NCI-H128 (cell line): Measurements from ENCODE around the gene LAMA3.

Experiments
- DNase-seq: peaks from one replicate; lab custom pipeline; 2025; ENCODE audit not compliant: unreplicated experiment; lab: John Stamatoyannopoulos, UW

The LAMA3 gene

DNA sequence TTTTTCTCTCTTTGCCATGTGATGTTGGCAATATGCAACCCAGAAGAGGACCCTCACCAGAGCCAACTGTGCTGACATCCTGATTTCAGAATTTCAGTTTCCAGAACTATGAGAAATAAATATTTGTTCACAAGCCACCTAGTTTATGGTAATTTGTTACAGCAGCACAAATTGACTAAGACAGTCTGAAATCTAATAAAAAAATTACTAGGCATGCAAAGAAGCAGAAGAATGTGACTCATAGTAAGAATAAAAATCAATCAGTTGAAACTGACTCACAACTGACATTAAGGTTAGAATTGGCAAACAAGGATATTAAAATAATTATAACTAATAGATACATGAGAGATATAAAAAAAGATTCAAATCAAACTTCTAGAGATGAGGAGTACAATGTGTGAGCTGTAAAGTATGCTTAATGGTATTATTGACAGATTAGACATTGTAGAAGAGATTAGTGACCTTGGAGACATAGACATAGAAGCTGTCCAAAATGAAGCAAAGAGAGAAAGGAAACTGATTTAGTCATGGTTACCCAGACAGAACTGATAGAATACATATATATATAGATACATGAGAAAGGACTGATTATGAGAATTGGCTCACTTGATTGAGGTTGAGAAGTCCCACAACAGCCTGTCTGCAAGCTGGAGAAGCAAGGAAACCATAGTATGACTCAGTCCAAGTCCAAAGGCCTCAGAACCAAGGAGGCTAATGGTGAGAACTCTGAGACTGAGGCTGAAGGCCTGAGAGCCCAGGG is 297.5 kb downstream of the LAMA3 start:
- no peak for DNase-seq

DNA sequence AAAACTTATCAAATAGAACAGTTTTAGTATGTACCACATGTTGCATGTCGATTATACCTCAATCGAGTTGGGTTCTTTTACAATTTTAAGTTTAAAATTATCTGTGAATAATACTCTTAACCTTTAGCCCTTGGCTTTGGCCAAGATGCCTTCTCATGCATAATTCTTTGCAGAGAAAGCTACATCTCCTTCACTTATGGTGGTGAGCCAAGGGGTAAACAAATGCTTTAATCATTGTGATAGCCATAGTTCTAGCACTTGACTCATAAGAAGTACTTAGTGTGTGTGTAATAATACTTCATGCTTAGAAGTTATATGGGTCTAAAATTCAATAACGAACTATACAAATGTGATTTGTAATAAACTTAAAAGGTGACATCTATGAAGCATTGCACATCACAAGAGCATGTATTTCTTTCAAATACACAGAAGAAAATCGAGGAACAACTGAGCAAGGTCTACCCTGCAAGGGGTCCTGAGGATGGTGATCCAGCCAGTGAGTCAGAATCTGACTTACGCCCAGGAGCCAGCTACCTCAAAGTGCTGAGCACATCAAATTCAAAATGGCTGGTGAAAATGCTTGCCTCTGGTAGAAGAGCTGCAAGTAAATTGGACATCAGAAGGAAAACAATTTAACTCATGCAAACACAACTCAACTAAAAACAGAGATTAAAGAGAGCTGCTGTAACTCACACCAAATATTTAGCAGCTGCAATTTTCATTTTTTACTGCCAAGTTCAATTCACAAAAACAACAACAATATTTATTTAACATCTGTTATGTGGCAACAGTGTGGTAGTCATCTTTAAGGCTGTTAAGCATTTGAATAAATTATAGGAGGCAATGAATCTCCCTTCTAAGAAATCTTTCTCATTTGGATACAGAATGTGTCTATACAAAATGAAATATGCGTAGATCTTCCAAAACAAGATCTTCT is 301.5 kb downstream of the LAMA3 start:
- DNase-seq = no peak

DNA sequence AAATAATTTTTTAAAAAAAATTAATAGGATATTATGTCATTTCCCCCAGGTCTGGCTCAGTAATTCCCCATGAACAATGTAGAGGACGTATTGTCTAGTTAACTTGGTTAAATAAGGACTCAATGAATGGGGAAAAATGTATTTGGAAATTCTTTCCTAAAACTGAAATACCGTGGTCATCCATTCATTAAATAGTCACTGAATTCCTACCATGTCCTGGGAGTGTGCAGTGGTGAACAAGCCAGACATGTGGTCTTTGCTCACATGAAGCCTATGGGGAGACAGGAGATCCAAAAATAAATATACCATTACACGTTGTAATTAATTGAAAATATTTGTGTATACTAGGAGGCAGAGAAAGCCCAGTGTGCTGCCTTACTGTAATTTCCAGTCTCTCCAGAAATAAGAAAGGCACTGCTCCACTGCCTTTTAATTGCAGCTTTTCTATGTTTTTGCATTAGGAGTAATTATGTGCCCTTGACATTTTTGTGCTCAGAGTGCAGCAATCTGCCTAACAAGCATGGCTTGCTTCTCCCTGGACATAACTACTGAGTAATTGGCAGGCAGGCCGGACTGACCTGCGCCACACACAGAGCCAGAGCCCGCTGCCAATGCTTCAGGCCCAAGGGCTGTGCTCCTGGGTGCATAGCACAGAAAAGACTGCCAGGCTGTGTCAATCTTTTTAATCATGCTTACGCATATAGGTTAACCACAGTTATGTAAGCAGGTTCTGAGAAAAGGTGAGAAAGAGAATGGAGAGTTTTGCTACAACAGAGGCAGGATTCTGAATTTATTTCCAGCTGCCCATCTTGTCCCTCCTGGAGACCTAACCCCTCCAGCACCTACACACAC is 303.1 kb downstream of the LAMA3 start:
- no peak for DNase-seq

DNA sequence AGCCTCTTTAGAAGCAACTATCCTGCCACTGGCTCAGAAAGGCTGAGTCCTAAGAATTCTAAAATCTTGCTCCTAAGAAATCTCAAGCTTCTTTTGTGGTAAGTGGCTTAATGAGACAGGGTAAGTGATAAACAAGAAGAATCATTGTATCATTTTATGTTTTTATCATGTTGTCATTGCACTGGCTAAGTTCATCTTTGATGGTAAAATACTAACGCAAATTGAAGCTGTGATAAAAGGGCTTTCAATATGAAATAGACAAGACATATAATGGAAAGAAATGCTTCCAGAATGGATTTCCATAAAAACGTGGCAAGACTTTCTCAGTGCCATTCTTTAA is 303.7 kb downstream of the LAMA3 start:
- DNase-seq = no peak

DNA sequence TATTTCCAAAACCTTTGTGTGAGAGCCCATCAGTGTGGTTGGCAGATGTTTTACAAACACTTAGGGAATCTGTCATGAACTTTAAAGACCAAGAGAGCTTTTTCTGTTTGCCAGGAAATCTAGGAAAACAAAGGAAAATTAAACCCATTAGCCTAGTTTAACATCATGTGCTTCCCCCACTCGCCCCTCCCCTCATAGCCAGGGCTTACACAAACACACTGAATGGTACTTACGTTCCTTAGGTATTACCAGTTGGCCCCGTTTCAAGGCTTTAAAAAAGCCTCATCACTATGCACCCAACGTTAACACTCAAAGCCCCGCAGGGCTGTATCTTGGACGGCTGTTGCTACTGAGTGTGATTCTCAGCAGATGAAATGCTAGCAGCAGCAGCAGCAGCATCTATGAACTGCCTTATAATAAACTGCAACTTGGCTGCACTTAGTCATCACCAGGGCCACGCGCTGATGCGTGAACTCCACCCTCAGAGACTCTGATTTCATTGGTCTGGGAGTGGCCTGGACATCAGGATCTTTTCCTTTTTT is 305.2 kb downstream of the LAMA3 start:
- peak; percentile 95 for DNase-seq

DNA sequence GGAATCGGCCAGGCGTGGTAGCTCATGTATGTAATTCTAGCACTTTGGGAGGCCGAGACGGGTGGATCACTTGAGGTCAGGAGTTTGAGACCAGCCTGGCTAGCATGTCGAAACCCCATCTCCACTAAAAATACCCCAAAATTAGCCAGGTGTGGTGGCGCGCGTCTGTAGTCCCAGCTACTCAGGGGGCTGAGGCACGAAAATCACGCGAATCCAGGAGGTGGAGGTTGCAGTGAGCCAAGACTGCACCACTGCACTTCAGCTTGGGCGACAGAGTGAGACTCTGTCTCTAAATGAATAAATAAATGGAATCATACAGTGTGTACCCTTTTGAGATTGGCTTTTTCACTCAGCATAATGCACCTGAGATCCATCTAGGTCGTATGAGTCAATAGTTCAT is 305.9 kb downstream of the LAMA3 start:
- DNase-seq = no peak

DNA sequence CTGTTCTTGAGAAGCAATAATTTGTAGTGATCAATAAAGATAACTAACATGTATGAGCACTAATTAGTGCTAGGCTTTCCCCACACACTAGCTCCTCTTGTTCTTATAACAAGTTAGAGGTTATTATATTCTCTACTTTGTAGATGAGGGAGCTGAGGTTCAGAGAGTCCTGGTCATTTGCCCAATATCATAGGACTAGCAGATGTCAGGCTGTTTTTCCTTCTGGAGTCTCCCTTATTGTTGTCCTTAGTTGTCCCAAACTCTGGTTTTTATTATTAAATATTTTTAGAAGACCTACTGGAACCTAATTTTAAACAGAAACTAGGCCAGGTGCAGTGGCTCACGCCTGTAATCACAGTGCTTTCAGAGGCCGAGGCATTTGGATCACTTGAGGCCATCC is 308.8 kb downstream of the LAMA3 start:
- no peak for DNase-seq

DNA sequence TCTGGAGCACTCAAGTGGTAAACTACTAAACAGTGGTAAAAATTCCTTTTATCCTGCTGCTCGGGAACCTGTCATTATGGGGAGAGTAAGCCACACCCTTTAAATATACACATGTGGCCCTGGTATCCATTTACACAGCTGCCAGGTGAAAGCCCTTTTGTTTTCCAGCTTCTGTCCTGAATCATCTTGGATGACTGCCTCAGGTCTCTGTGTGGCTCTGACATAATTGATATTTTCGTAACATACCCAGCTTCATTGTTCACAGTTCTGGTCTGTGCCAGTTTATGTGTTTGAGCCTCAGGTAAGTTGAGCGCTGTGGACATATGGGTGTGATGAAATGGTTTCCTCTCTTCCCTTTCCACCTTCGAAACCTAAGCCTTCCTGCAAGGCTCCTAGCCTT is 309.6 kb downstream of the LAMA3 start:
- DNase-seq = peak; percentile 85

DNA sequence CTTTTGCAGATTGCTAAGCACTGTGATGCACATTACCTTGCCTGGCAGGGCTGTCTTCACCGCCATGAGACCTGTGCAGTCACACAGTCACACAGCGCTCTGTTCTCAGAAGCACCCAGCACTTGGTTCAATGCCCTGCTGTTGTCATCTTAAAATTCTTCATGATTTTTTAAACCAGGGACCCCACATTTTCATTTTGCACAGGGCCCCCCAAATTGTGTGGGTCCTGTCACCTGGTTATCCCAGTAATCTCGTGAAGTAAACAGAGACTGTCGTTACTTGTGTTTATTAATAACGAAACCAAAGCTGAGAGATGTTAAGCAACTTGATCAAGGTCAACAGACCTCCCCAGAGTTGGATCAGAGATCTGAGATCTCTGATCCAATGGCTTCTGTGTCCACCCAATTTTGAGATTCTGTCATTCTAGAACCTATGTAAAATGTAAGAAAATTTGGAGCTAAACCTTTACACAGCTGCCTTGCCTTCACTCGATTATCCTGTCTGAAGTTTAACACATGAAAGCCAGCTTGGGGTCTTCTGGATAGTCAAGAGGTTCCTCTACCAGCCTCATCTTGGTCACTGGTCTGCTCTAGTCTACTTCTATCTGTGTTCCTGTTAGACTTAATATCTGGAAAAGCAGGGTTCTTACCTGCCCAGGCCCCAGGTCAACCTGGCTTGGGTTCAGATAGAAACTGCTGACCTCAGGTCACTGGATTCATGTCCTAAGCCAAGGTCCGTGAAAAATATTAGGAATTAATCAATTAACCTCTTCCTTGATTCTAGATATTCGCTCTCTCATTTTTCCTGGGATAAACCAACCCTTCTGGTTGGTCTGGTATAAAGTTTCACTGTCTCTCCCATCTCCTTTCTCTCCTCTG is 311.6 kb downstream of the LAMA3 start:
- no peak for DNase-seq

DNA sequence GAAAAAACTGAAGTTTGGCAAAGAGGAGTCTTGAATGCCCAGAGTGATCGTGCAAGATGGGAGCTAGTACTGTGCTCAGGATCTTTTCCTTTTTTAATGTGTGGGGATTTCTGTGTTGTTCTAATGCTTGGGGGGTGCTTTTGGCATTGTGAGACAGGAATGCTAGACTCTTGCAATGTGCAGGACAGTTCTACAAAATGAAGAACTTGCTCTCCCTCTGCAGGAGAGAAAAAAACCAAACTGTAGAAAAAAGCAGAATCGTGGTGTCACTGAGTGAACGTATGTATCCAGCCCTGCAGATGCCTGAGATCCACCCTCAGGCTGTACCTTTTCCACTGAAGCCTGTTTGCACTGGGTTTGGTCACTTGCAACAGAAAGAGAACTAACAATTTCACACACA is 313.2 kb downstream of the LAMA3 start:
- DNase-seq = no peak

DNA sequence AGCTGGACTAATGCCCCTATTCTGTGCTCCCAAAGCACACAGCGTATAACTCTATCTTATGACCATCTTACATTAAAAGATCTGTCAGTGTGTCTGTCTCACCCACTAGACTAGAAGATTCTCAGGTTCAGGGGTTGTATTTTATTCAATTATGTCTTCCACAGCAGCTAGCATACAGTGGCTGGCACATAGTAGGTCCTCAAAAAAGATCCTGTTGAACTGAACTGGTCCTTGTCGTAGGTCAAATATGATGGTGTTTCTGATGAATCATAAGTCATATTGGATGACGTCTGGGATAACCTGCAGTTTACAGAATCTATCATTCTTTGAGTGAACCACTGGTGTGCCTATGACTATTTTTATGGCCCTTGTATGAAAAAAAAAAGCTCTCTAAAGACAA is 314.0 kb downstream of the LAMA3 start:
- DNase-seq = no peak

DNA sequence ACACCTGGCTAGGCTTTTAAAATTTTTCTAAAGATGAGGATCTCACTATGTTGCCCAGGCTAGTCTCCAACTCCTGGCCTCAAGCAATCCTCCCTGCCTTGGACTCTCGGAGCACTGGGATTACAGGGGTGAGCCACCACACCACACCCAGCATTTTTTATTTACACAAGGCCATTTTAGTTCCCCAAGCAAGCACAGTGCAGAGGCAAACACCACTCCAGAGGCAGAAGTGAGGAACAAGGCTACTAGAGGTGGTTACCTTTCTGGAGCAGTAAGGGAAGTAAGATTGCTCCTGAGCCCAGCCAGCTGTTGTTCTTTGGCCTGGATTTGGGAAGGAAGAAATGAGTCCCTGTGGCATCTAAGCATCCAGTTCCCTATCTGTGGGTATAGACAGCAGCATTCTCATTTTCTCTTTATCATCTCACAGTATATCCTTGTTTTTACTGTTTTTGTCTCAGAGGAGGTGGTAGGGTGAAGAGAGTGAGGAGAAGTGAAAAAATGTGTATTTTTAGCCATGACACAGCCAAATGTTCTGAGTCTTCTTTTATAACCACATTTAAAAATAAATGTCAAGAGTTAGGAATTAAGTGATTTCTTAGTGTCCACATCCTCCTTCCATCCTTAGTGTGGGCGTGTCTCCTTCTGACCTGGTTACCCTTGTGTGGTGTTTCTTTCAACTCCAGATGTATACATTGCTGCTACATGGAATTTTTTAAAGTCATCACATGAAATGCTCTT is 314.8 kb downstream of the LAMA3 start:
- DNase-seq = no peak
